HG02943 (cell line): ENCODE data around the gene INPP5B.
A peak's percentile ranks its signal among the peaks of the same experiment; 100 is the strongest.

Experiments
- ATAC-seq: cut with Tn5 transposase; IDR thresholded peaks from one replicate; pipeline ENCODE4 v1.9.1; 2021; ENCODE audit warnings: mild to moderate bottlenecking, low read depth, moderate library complexity; ENCODE audit not compliant: unreplicated experiment

INPP5B gene

GRCh38 chr1:37879865-37880264 is 67.0 kb downstream of the INPP5B start:
- ATAC-seq, result no peak

GRCh38 chr1:37878071-37878470 is 68.8 kb downstream of the INPP5B start:
- ATAC-seq, result no peak

GRCh38 chr1:37875833-37876232 is 71.0 kb downstream of the INPP5B start:
- ATAC-seq, result no peak

GRCh38 chr1:37872692-37873091 is 74.2 kb downstream of the INPP5B start:
- ATAC-seq, result no peak

GRCh38 chr1:37868466-37868865 is 78.4 kb downstream of the INPP5B start:
- no peak for ATAC-seq

GRCh38 chr1:37867784-37868183 is 79.1 kb downstream of the INPP5B start:
- ATAC-seq, result no peak

GRCh38 chr1:37866491-37866890 is 80.4 kb downstream of the INPP5B start:
- no peak for ATAC-seq

- no peak for ATAC-seq
These were observed 81.3 kb downstream of the INPP5B start for GRCh38 chr1:37865348-37866120.

- ATAC-seq, result no peak
These were observed 84.5 kb downstream of the INPP5B start for GRCh38 chr1:37862330-37862729.

- ATAC-seq, result no peak
These were observed 85.7 kb downstream of the INPP5B start for GRCh38 chr1:37861151-37861550.

- no peak for ATAC-seq
These were observed 86.5 kb downstream of the INPP5B start for GRCh38 chr1:37860346-37860666.

GRCh38 chr1:37859507-37860345 is 87.1 kb downstream of the INPP5B start, which contains the start of gene MTF1:
MTF1 (minus strand) TSS chr1:37859592; CDS start chr1:37857658, 1,934 bp downstream.
- ATAC-seq, result peak; percentile 81

- peak; percentile 24 for ATAC-seq
These were observed 87.8 kb downstream of the INPP5B start for GRCh38 chr1:37858931-37859506.

GRCh38 chr1:37854406-37854805 is 92.4 kb downstream of the INPP5B start:
- no peak for ATAC-seq

GRCh38 chr1:37853157-37853556 is 93.7 kb downstream of the INPP5B start:
- no peak for ATAC-seq

- ATAC-seq, result no peak
These were observed 95.1 kb downstream of the INPP5B start for GRCh38 chr1:37851782-37852210.

- ATAC-seq, result no peak
These were observed 95.6 kb downstream of the INPP5B start for GRCh38 chr1:37851262-37851661.

- ATAC-seq, result no peak
These were observed 96.4 kb downstream of the INPP5B start for GRCh38 chr1:37850352-37850955.

- ATAC-seq, result no peak
These were observed 97.4 kb downstream of the INPP5B start for GRCh38 chr1:37849480-37849879.

GRCh38 chr1:37846647-37847339 is 100.1 kb downstream of the INPP5B start:
- ATAC-seq, result no peak
